ENCODE data around the gene KCTD16.

The KCTD16 gene

GRCh38 chr5:144433140-144433822, 262.6 kb downstream of the KCTD16 start:
- Mint-ChIP-seq H3K9me3 (peaks cover 3% of the 10 kb centered on the region), H3K27me3 (no peaks in the 10 kb centered on the region), H3K4me1 (no peaks in the 10 kb centered on the region), H3K4me3 (no peak overlapping the region), H3K36me3 (no peaks in the 10 kb centered on the region), H3K27ac (no peak overlapping the region)
- no peak for ATAC-seq

- Mint-ChIP-seq H3K27ac (no peak overlapping the region), H3K9me3 (peaks cover 3% of the 10 kb centered on the region), H3K4me3 (no peak overlapping the region), H3K4me1 (no peaks in the 10 kb centered on the region), H3K27me3 (no peaks in the 10 kb centered on the region), H3K36me3 (no peaks in the 10 kb centered on the region)
- no peak for ATAC-seq
Observed at GRCh38 chr5:144433893-144434292, 263.2 kb downstream of the KCTD16 start.

- no peak overlapping the region for H3K27ac Mint-ChIP-seq
- no peaks in the 10 kb centered on the region for H3K27me3 Mint-ChIP-seq
- no peak for ATAC-seq
- H3K4me3 Mint-ChIP-seq, result no peak overlapping the region
- H3K4me1 Mint-ChIP-seq, result no peaks in the 10 kb centered on the region
- H3K36me3 Mint-ChIP-seq, result no peaks in the 10 kb centered on the region
- peaks cover 5% of the 10 kb centered on the region for H3K9me3 Mint-ChIP-seq
Observed at GRCh38 chr5:144436007-144436406, 265.3 kb downstream of the KCTD16 start.

- peaks cover 11% of the 10 kb centered on the region for H3K9me3 Mint-ChIP-seq
- no peaks in the 10 kb centered on the region for H3K4me1 Mint-ChIP-seq
- H3K4me3 Mint-ChIP-seq, result no peak overlapping the region
- no peaks in the 10 kb centered on the region for H3K27me3 Mint-ChIP-seq
- H3K36me3 Mint-ChIP-seq, result no peaks in the 10 kb centered on the region
- ATAC-seq, result no peak
- no peak overlapping the region for H3K27ac Mint-ChIP-seq
Observed at GRCh38 chr5:144438237-144438636, 267.6 kb downstream of the KCTD16 start.

GRCh38 chr5:144448457-144448856, 277.8 kb downstream of the KCTD16 start:
- H3K4me1 Mint-ChIP-seq, result no peaks in the 10 kb centered on the region
- no peaks in the 10 kb centered on the region for H3K9me3 Mint-ChIP-seq
- no peaks in the 10 kb centered on the region for H3K36me3 Mint-ChIP-seq
- H3K27ac Mint-ChIP-seq, result no peak overlapping the region
- ATAC-seq, result no peak
- no peaks in the 10 kb centered on the region for H3K27me3 Mint-ChIP-seq
- H3K4me3 Mint-ChIP-seq, result no peak overlapping the region

- Mint-ChIP-seq H3K4me3 (no peak overlapping the region), H3K9me3 (peaks cover 2% of the 10 kb centered on the region), H3K4me1 (no peaks in the 10 kb centered on the region), H3K27ac (no peak overlapping the region), H3K27me3 (no peaks in the 10 kb centered on the region), H3K36me3 (no peaks in the 10 kb centered on the region)
- no peak for ATAC-seq
Observed at GRCh38 chr5:144451187-144451973, 280.7 kb downstream of the KCTD16 start.

GRCh38 chr5:144453753-144454152, 283.1 kb downstream of the KCTD16 start:
- no peak overlapping the region for H3K4me3 Mint-ChIP-seq
- ATAC-seq, result no peak
- no peaks in the 10 kb centered on the region for H3K36me3 Mint-ChIP-seq
- no peaks in the 10 kb centered on the region for H3K4me1 Mint-ChIP-seq
- no peak overlapping the region for H3K27ac Mint-ChIP-seq
- H3K27me3 Mint-ChIP-seq, result no peaks in the 10 kb centered on the region
- peaks cover 2% of the 10 kb centered on the region for H3K9me3 Mint-ChIP-seq

GRCh38 chr5:144457160-144457559, 286.5 kb downstream of the KCTD16 start:
- no peak for ATAC-seq
- Mint-ChIP-seq H3K9me3 (peaks cover 7% of the 10 kb centered on the region), H3K27ac (no peak overlapping the region), H3K4me3 (no peak overlapping the region), H3K36me3 (no peaks in the 10 kb centered on the region), H3K27me3 (no peaks in the 10 kb centered on the region), H3K4me1 (no peaks in the 10 kb centered on the region)

GRCh38 chr5:144458216-144458615, 287.5 kb downstream of the KCTD16 start:
- Mint-ChIP-seq H3K27me3 (no peaks in the 10 kb centered on the region), H3K36me3 (no peaks in the 10 kb centered on the region), H3K4me3 (no peak overlapping the region), H3K9me3 (peaks cover 8% of the 10 kb centered on the region), H3K27ac (no peak overlapping the region), H3K4me1 (no peaks in the 10 kb centered on the region)
- no peak for ATAC-seq

- Mint-ChIP-seq H3K9me3 (peaks cover 9% of the 10 kb centered on the region), H3K27me3 (no peaks in the 10 kb centered on the region), H3K36me3 (no peaks in the 10 kb centered on the region), H3K4me1 (no peaks in the 10 kb centered on the region), H3K27ac (no peak overlapping the region), H3K4me3 (no peak overlapping the region)
- no peak for ATAC-seq
Observed at GRCh38 chr5:144460600-144460999, 289.9 kb downstream of the KCTD16 start.

- Mint-ChIP-seq H3K36me3 (no peaks in the 10 kb centered on the region), H3K9me3 (peaks cover 9% of the 10 kb centered on the region)
- no peak for ATAC-seq
Observed at GRCh38 chr5:144462577-144462976, 291.9 kb downstream of the KCTD16 start.

GRCh38 chr5:144463481-144464223, 293.0 kb downstream of the KCTD16 start:
- ATAC-seq, result no peak

More at GRCh38 chr5:144462577-144462976, 291.9 kb downstream of the KCTD16 start:
- H3K27me3 Mint-ChIP-seq, result no peaks in the 10 kb centered on the region
- H3K4me3 Mint-ChIP-seq, result no peak overlapping the region
- H3K27ac Mint-ChIP-seq, result no peak overlapping the region
- no peaks in the 10 kb centered on the region for H3K4me1 Mint-ChIP-seq

GRCh38 chr5:144464306-144464705, 293.6 kb downstream of the KCTD16 start:
- Mint-ChIP-seq H3K4me1 (no peaks in the 10 kb centered on the region), H3K27ac (no peak overlapping the region), H3K9me3 (peaks cover 9% of the 10 kb centered on the region), H3K4me3 (no peak overlapping the region), H3K36me3 (no peaks in the 10 kb centered on the region), H3K27me3 (no peaks in the 10 kb centered on the region)
- no peak for ATAC-seq

More at GRCh38 chr5:144463481-144464223, 293.0 kb downstream of the KCTD16 start:
- no peak overlapping the region for H3K4me3 Mint-ChIP-seq
- no peaks in the 10 kb centered on the region for H3K4me1 Mint-ChIP-seq
- no peaks in the 10 kb centered on the region for H3K27me3 Mint-ChIP-seq
- H3K27ac Mint-ChIP-seq, result no peak overlapping the region
- H3K36me3 Mint-ChIP-seq, result no peaks in the 10 kb centered on the region
- peaks cover 9% of the 10 kb centered on the region for H3K9me3 Mint-ChIP-seq

GRCh38 chr5:144465441-144465840, 294.8 kb downstream of the KCTD16 start:
- ATAC-seq, result no peak
- Mint-ChIP-seq H3K36me3 (no peaks in the 10 kb centered on the region), H3K4me3 (no peak overlapping the region), H3K27ac (no peak overlapping the region), H3K27me3 (no peaks in the 10 kb centered on the region), H3K4me1 (no peaks in the 10 kb centered on the region), H3K9me3 (peaks cover 6% of the 10 kb centered on the region)

- no peak overlapping the region for H3K27ac Mint-ChIP-seq
- no peak for ATAC-seq
- H3K36me3 Mint-ChIP-seq, result no peaks in the 10 kb centered on the region
- no peaks in the 10 kb centered on the region for H3K27me3 Mint-ChIP-seq
- H3K4me1 Mint-ChIP-seq, result no peaks in the 10 kb centered on the region
- H3K9me3 Mint-ChIP-seq, result peaks cover 3% of the 10 kb centered on the region
- H3K4me3 Mint-ChIP-seq, result no peak overlapping the region
Observed at GRCh38 chr5:144467792-144468191, 297.1 kb downstream of the KCTD16 start.

Measured in stimulated activated memory B cell treated with anti-CD40 and anti-IgM and Interleukin-4, amounts not matched to agents 10 μg/mL and 1 μg/mL and 100 μg/mL, for 72 hours (primary cell).